GM10266 (cell line): ENCODE measurements around the gene IPPK.

Experiments
- DNase-seq: peaks from one replicate; pipeline ENCODE4 v3.0.0; 2012; ENCODE audit errors: extremely low spot score
- TF ChIP-seq, protein P1 (sequence below): IDR thresholded peaks from 2 replicates; pipeline ENCODE4 v1.5.1; 2012; ENCODE audit warnings: mild to moderate bottlenecking, low read depth; ENCODE audit not compliant: control insufficient read depth, insufficient read depth; ENCODE audit errors: missing control alignments

IPPK gene

DNA sequence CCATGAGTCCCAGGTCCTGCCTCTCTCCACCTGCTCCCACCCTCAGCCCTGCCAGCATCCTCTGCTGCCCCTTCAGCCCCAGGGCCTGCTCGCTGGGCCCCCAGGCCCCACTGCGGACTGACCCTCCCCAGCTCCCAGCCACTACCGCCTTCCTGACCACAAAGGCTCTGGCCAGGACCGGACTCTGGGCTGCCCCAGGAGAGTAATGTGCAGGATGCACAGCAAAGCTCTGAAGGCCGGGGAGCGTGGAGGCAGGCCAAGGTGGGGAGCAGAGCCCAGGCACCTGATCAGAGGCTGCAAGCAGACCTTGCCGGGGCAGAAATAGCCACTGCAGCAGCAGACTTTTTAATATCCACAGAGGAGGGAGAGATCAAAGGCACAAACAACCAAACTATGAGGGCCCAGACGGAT is 27.9 kb downstream of the IPPK start:
- no peak for DNase-seq
- TF ChIP-seq, protein P1, sequence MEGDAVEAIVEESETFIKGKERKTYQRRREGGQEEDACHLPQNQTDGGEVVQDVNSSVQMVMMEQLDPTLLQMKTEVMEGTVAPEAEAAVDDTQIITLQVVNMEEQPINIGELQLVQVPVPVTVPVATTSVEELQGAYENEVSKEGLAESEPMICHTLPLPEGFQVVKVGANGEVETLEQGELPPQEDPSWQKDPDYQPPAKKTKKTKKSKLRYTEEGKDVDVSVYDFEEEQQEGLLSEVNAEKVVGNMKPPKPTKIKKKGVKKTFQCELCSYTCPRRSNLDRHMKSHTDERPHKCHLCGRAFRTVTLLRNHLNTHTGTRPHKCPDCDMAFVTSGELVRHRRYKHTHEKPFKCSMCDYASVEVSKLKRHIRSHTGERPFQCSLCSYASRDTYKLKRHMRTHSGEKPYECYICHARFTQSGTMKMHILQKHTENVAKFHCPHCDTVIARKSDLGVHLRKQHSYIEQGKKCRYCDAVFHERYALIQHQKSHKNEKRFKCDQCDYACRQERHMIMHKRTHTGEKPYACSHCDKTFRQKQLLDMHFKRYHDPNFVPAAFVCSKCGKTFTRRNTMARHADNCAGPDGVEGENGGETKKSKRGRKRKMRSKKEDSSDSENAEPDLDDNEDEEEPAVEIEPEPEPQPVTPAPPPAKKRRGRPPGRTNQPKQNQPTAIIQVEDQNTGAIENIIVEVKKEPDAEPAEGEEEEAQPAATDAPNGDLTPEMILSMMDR = no peak

DNA sequence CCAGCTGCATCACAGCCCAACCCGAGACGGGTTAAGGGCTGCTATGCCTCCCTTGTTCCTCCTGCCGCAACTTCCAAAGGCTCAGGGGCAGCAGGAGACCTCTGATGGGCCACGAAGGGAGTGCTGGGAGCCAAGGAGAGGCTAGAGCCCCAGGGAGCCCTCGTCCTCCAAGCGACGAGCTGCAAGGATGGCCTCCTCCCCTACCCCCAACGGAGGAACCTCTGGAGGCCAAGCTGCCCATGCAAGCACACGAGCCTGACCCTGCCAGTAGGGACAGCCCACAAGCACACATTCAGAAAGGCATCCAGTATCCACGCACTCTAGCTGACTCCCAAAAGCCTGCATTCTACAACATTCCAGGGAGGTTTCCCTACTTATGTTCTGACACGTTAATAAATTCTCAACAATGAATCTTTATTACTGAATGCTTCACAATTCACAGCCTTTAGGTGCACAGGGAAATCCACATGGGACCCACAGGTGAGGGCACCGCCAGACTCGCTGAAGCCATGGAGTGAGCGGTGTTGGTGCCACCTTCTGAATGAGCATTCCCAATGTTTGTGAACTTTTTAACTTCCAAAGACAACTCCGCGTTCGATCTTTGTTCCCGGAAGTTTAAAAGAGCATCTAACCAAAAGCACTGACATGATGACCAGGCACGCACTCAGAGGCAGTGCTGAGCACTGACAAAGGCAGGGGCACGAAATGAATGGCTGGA is 28.7 kb downstream of the IPPK start:
- TF ChIP-seq, protein P1 = no peak
- DNase-seq = no peak

DNA sequence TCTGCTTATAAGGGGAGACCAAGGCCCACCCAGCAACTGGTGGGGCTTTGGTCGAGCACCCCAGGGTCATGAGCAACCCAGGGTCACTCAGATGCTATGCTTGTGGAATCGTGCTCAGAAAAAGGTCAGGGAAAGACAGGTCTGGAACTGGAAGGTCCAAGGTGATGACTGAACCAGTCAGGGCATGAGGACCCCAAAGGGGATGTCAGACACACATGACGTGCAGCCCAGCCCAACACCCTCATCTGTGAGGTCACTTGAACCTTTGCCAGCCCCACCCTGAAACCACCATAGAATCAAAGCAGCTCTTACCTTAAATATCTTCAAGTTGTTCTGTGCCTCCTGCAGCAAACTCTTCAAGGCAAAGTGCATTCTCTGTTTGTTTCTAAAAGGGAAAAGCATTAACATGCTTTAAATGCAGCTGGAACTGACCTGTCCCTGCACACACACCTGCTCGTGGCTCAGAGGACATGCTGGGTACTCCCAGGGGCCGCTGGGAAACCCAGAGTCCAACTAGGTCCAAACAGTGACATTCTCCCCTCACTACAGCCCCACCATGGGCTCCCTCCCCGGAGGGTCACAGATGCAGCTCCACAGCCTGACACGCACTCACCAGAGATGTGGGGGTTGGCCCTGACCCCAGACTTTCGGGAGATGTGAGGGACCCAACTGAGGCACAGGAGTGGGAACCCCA is 29.4 kb downstream of the IPPK start:
- no peak for DNase-seq
- TF ChIP-seq, protein P1 = no peak

DNA sequence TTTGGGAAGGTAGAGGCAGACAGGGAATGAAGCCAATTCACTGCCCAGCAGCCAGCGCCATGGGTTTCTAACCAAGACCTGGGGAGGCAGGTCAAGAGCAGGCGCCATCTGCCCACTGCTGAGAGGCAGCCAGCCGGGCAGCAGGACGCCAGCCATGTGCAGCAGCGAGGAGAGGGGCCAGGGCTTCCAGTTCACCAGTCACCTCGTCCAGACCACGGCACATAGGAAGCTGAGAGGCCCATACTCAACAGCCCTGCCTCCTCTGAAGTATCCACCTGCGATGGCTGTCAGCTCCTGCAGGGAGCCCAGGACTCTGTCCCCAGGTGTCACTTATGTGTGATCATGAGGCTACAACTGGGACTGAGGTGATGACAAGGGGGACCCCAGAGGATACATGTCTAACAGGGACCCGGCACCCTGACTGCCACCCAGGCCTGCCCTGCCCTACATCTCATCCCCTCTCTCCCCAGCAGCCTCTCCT is 30.1 kb downstream of the IPPK start:
- DNase-seq = no peak
- TF ChIP-seq, protein P1 = no peak

DNA sequence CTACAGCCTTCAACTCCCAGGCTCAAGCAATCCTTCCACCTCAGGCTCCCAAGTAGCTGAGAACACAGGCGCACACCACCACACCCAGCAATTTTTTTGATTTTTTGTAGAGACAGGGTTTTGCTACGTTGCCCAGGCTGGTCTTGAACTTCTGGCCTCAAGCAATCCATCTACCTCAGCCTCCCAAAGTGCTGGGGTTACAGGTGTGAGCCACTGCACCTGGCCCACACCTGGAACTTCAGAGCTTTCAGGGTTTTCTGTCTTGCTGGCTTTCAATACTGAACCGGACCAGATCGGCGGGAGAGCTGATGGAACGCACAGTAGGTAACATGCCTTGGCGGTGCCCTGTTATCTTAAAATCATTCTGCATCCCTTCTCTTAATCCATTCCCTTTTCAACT is 30.8 kb downstream of the IPPK start:
- DNase-seq = no peak
- TF ChIP-seq, protein P1 = no peak

DNA sequence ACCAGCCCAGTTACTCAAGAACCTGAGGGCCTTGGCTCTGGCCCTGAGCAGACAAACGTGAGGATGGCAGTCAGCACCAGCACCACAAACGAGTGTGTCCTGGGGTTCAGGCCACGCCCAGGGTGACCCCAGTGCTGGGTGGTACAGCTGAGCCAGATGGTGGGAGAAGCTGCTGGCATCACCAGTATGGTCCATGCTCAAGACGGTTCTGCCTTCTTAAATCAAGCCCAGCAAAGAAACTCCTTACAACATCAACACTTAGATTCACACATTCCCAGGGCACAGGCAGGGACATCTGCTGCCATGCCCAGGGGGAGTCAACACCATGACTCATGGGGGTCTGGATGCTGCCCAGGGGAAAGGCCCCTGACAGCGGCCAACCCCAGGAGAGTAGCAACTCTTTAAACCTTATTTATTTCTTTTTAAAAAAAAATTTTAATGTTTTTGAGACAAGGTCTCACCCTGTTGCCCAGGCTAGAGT is 31.3 kb downstream of the IPPK start:
- TF ChIP-seq, protein P1 = no peak
- DNase-seq = no peak
